Epithelial cell of prostate (primary cell): ENCODE measurements around the gene PECR.
"Not testable (repeated sequence)": the region's sequence is repeated elsewhere in the genome, so short reads cannot be mapped to it uniquely, and the experiment has no call there.

Source experiments
- DNase-seq: peaks from one replicate; pipeline ENCODE4 v3.0.0-alpha.2; 2011; ENCODE audit warnings: low read depth, low spot score
- H3K27ac ChIP-seq: fragments of 450-650 bp; 2 replicates; pipeline ENCODE4 v1.5.1; 2017; ENCODE audit warnings: mild to moderate bottlenecking

PECR gene

DNA sequence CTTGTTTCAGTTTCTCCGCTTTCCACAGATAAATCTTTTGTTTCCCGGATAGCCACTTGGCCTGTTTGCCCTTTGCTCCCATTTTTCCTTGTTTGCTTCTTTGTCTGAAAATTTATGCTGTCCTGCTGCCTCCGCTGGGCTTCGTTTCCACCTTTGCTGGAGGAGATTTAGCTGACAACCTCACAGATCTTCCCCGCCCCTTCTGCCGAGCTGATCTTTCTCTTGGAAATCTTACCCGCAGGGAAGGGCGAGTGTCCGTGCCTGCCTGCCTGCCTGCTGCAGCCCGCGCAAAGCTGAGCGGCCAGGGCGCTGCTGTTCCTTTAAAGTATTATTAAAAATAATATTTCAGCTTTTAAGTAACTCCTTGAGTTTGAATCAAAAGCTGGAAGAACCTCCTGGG is 26.2 kb upstream of the PECR start:
- DNase-seq, result no peak
- no peak overlapping the region for H3K27ac ChIP-seq

DNA sequence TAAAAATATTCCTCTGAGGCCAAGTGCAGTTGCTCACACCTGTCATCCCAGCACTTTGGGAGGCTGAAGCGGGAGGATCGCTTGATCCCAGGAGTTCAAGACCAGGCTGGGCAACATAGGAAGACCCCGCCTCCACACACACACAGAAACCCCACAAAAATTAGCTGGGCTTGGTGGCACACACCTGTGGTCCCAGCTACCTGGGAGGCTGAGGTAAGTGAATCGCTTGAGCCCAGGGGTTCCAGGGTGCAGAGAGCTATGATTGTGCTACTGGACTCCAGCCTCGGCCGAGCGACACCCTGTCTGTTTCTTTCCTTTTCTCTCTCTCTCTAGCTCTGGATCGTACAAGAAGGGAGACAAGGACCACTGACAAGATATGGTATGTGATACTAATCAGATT is 25.7 kb upstream of the PECR start:
- no peak overlapping the region for H3K27ac ChIP-seq
- no peak for DNase-seq

DNA sequence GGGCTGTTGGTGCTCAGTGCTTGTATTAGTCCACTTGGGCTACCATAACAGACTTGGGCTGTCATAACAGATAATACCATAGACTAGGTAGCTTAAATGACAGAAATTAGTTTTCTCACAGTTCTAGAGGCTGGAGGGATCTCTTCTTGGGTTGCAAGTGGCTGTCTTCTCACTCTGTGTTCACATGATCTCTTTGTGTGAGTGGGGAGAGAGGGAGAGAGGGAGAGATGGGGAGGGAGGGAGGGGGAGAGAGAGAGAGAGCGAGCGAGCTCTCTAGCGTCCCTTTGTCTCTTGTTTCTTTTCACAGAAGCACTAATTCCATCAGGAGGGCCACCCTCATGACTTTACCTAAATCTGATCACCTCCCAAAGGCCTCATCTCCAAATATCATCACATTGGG is 23.1 kb upstream of the PECR start:
- no peak overlapping the region for H3K27ac ChIP-seq
- DNase-seq, result no peak

DNA sequence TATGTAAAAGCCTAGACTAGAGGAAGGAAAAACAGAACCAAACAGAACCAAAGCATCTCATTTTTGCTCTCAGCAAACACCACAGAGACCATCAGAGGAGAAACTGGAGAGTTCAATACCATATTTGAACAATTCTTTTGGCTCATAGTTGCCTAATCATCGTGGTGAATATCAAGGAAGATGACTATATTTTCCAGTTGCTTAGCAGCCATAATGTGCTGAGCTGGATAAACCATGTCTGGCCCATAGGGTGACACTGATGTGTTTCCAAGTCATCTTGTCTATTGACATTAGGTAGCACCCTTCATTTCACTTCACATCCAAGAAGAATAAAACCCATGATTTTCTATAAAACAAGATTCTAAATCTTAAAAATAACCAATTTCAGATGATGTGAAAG is 21.6 kb upstream of the PECR start:
- no peak overlapping the region for H3K27ac ChIP-seq
- no peak for DNase-seq

DNA sequence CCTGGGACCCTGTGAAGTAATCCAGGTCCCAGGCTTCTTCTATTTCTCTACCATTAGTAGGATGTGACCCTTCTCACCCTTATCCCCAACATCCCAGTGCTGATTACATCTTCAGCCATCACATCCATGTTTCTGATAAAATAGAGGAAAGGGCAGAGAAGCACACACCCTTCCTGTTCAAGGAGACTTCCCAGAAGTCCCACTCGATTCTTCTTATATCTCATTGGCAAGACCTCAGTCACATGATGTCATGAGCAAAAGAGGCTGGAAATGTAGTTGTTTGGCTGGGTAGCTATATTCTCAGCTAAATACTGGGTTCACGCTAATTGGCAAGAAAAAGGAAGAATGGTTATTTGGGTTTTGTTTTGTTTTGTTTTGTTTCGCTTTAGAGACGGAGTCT is 19.5 kb upstream of the PECR start:
- H3K27ac ChIP-seq, result no peak overlapping the region
- DNase-seq, result no peak

DNA sequence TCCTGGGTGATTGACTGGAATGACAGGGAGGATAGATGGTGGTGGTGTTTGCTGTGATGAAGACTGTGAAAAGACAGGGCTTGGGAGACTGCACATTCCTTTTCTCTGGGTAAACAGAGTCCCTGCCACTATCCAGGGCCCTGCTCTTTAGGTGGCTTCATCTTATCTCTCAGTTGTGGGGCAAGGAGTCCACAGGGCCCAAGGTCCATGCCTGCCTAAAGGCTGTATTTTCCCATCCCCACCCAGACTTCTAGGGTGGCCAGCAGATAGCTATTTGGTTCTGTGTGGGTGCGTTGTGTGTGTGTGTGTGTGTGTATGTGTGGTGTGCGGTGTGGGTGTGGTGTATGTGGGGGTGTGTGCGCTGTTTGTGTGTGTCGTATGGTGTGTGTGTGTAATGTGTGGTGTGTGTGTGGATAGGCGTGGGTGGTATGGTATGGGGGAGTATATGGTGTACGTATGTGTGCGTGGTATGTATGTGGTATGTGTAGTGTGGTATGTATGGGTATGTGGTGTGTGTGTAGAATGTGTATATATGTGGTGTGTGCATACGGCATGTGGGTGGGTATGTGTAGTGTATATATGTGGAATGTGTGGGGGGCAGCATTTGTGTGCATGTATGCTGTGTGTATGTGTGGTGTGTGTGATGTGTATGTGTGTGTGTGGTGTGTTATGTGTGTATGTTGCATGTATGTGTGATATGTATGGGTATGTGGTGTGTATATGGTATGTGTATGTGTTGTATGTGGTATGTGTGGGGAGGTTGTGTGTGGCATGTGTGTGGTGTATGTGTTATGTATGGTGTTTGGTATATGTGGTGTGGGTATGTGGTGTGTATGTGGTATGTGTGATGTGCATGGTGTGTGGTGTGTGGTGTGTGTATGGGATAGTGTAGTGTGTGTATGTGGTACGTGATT is 17.1 kb upstream of the PECR start:
- H3K27ac ChIP-seq, result no peak overlapping the region
- no peak for DNase-seq

DNA sequence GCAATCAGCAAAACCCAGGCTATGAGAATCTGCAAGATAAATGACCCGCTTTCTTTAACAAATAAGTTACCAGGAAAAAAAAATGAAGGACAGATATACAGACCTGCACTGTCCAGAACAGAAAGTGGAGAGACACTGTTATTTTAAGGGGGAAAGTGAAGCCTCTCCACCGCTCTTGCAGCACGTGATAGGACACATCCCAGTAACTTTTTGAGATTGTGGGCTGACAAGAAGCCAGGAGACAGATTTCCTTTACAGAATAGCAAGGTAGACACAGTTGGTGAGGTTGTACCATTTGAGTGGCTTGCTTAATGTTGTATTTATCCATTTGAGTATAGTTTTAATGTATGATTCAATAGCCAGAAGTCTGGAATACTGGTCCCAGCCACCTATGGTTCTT is 13.1 kb upstream of the PECR start:
- no peak for DNase-seq
- H3K27ac ChIP-seq, result no peak overlapping the region

DNA sequence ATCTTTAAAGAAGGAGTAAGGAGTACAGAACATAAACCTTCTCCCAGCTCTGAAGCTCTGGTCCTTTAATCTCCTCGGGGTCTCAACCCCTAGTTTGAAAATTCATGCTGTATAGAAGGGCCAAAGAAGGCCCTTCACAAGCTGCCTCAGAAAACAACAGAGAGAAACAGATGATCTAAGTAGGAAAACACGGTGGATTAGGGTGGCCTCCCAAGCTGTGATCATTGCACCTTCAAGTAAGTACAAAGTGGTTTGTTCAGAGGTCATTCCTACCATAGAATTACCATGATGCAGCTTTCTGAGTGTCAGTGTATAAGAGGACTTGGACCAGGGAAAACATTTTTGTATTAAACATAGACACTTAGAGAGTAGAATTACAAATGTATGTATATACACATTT is 11.0 kb upstream of the PECR start:
- DNase-seq, result no peak
- no peak overlapping the region for H3K27ac ChIP-seq

DNA sequence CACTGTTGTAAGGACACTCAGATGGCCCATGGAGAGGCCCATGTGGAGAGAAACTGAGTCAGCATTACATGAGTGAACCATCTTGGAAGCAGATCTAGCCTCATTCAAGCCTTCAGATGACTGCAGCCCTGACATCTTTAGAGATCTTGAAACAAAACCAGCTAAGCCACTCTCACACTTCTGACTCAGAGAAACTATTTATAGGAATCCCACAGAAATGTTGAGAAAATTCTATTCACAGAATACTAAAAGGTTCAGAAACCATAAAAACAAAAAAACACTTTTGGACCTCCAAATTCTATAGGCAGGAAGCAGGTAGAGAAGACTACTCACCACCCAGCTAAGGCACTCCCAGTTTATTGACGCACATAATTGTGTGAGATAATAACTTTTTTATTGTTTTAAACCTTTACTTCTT is 8.8 kb upstream of the PECR start:
- no peak for DNase-seq
- H3K27ac ChIP-seq, result no peak overlapping the region

DNA sequence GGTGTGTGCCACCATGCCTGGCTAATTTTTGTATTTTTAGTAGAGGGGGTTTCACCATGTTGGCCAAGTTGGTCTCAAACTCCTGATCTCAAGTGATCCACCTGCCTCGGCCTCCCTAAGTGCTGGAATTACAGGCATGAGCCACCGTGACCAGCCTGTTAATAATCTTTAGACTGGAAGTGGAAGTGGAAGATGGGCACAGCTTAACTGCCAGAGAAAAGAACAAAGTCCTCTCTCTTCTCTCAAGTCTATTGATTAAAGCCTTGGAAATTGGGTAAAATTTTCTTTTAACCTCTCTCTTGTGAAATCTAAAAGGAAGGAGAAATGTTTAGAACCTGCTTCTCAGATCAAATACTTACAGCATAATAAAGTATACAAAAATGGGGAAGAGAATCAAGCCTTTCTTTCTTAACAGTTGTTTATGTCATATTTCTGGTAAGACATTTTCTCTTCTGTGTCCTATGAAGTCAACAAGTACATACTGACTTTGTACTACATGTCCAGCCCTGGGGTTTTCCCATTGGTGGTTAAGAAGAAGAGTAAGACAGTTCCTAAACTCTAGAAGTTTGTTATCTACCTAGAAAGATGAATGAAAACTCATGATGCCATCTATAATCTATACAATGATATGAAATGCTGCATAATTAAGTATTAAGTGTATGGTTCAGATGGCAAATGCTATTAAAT is 4.7 kb upstream of the PECR start:
- no peak overlapping the region for H3K27ac ChIP-seq
- DNase-seq, result no peak

DNA sequence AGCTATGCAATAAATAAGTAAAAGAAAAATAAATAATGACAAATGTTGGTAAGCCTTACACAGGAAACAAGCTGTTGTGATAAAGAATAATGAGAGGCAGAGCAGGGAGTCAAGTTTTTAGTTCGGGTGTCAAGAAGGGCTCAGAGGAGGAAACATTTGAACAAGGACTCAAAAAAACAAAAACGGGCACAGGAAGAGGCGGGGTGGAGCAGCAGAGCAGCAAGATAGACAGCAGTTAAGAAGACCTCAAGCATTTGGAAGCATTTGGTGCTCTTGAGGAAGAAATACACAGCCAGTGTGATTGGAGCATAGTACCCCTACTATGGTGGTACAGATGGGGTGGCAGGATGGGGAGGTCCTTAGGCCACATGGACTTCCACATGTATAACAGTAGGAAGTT is 2.9 kb upstream of the PECR start:
- H3K27ac ChIP-seq, result no peak overlapping the region
- no peak for DNase-seq

DNA sequence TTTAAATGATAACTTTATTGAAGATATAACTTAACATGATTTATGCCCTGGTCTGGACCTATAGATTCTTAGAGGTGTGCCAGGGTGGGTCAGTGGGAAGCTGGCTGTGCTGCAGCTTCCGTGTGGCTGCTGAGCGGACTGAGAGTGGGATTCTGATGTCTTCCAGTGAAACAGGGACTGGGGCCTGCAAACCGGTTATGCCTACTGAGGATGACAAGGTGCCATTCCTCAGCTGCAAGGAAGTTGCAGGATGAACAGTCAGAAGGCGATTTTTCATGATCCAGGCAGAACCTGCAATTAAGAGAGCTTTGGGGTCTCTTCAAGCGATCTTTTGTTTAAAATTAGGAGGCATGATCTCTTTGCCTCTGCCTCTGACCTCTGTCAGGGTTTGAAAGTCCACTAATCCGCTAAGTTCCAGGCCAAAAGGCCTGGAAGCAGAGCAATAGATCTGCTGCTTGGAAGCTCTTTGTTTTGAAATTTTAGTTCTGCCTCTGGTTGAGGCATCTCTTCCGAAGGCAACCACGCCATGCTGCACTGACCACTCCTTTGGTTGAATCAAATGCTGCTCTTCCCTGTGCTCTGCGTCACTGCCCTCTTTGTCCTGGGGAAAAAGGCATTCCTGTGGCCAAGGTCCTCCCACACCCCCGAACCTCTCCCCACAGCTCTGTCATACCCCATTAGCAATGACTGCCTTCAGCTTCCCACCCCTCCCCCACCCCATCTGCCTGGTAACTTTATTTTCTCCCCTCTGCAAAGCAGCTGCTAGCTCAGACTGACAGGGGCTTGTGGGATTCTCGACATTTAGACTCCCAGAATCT is 2.1 kb upstream of the PECR start:
- no peak overlapping the region for H3K27ac ChIP-seq
- no peak for DNase-seq

DNA sequence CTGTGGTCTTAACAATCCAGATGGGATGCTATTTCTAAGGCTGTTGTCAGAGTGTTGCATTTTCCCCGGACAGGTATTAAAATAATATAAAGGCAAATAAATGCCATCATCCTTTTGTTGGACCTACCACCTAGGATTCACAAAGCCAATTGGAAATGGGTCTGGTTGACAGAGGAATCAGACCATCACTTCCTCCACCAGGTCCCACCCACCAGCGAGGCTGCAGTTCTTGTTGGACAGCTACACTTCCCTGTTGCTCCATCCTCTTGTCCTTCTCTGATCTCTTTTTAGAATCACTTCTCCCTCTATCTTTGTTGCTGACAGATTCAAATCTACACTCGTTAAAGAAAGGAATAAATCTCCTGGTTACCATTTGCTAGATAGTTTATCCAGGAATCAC is 1.2 kb upstream of the PECR start:
- H3K27ac ChIP-seq, result no peak overlapping the region
- no peak for DNase-seq

DNA sequence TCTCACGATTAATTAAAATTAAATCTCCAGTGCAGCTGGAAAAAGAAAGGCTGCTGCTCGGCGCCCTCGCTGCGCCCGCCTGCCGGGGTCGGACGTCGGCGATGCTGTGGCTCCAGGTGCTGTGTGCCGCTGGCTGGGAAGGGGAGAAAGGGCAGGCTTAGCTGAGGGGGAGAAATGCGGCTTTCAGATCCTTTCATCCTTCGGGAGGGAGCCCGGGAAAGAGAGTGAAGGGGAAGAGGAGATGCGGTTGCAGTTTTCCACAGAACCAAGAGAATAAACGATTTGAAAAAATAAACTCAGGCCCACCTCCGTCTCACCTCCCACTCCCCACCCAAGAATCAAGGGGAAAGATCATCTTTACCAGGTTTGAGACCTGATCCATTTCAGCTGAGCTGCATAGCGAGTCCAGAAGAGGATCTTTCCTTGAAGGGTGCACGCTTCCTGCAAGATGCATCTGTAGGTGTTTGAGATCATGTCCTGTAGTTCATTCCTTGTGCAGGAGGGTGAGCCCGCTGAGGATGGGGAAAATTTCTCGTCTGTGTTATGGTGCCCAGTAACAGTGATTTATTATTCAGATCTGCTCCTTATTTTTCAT is 605 bp upstream of the PECR start:
- no peak overlapping the region for H3K27ac ChIP-seq
- no peak for DNase-seq

DNA sequence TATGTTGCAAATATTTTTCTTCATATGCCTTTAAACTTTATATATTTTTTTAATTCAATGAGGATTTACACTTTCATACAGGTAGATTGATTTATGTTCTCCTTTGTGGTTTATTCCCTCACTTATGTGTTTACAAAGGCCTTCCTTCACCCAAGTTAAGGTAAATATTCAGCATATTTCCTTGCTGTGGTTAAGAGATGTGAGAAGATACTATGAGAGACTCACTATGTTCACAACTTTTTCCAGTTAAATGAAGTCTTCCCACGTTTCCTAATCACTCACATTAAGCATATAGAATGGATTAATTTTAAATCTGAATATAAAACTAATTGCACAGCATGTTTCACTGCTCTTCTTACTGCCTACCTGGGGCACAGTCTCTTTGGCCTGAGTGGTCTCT is 597 bp downstream of the PECR start:
- no peak overlapping the region for H3K27ac ChIP-seq
- no peak for DNase-seq

DNA sequence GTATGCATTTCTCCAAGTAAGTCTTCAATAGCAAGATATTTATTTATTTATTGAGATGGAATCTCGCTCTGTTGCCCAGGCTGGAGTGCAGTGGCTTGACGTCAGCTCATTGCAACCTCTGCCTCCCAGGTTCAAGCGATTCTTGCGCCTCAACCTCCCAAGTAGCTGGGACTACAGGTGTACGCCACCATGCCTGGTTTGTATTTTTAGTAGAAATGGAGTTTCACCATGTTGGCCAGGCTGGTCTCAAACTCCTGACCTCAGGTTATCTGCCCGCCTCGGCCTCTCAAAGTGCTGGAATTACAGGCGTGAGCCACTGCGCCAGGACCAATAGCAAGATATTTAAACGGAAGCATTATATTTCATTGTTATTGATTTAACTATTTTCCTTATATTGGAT is 1.6 kb downstream of the PECR start:
- DNase-seq, H3K27ac ChIP-seq: not testable (repeated sequence)

DNA sequence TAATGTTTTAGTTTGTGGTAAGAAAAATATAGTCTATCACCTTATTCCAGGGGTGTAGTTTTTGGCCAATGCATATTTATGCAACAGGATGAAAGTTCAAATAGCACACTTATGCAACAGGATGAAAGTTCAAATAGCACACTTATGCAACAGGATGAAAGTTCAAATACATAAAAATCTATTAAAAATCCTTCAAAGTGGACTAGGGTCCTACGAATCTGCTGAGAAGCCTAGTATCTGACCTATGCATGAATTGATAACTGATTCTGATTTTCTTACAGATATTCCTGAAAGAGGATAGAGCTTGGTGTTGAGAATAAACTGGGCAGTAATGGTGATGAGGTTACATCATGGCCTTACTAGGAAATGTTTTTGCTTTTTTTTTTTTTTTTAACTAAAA is 2.8 kb downstream of the PECR start:
- no peak overlapping the region for H3K27ac ChIP-seq
- DNase-seq, result no peak

DNA sequence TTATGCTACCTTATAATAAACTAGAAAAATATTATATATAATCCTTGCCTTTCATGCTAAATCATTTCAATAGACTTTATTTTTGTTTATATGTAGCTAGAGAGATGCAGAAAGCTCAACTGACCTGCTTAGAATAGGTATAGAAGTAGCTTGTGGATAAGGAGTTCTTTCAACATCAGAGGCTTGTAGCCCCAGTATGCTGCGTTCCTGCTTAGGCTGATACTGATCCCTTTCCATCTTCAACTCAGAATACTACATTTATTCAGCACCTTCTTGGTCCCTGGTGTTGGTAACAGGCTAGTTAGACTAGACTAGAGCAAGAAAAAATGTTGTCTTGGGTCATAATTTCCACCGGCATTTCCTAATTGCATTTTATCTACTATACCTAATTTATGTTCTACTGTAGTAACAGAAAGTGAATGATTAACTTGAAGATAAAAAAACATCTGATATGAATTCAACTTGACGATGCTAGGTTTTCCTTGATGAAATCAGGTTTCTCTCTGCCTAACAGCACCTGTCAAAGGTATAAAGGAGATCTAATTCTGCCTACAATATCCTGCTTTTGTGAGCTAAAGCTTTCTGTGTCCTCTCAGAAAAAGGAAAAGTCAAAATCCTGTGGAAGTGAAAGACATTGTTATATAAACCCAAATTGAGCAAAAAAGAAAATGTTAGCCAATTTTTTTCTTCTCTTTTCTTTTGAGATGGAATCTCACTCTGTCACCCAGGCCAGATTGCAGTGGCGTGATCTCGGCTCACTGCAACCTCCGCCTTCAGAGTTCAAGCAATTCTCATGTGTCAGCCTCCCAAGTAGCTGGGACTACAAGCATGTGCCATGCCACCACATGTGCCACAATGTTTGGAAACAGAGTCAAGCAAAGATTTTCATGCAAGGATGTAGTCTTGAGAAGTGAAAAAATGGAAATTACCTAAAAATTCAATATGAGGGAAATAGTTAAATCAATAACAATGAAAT is 5.8 kb downstream of the PECR start:
- H3K27ac ChIP-seq, result no peak overlapping the region
- no peak for DNase-seq

DNA sequence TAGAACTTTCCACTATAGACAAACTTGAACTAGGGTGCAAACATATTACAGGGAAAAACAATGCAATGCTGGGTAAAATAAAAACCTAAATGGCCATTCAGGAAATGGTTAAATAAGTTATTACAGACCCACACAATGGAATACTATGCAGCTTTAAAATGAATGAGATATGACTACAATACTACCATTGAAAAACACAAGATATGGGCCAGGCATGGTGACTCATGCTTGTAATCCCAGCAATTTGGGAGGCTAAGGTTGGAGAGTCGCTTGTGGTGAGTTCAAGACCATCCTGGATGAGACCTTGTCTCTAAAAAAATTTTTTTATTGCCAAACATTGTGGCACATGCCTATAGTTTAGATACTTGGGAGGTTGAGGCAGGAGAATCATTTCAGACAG is 6.8 kb downstream of the PECR start:
- H3K27ac ChIP-seq, result no peak overlapping the region
- no peak for DNase-seq

DNA sequence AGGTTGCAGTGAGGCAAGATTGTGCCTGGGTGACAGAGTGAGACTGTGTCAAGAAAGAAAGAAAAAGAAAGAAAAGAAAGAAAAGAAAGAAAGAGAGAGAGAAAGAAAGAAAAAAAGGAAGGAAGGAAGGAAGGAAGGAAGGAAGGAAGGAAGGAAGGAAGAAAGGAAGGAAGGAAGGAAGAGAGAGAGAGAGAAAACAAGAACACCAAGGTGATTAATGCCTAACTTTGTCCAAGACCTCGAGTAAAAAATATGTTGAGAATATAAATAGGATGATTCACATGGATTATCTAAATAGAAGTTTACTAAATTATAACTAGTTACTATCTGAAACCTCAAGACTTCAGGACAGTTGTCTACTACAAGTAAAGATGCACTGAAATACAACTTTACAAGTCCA is 7.2 kb downstream of the PECR start:
- no peak for DNase-seq
- H3K27ac ChIP-seq, result no peak overlapping the region
